SK-N-MC (cell line): Measurements from ENCODE around the gene CEACAM6.

Source experiments
- EZH2 ChIP-seq: fragments of 200-600 bp; sonication (generic); IDR thresholded peaks from one replicate; pipeline ENCODE4 v1.6.1; 2017; ENCODE audit warnings: antibody characterized with exemption
- FOXP2 ChIP-seq: optimal IDR thresholded peaks from 2 replicates; pipeline ENCODE3; 2011; ENCODE audit warnings: mild to moderate bottlenecking, moderate library complexity; ENCODE audit not compliant: insufficient read depth; ENCODE audit errors: extremely low read length, control extremely low read depth
- POLR2AphosphoS5 ChIP-seq: IDR thresholded peaks from 2 replicates; pipeline ENCODE4 v1.6.1; 2012; ENCODE audit warnings: mild to moderate bottlenecking, low read depth, low read length, borderline replicate concordance

DNA sequence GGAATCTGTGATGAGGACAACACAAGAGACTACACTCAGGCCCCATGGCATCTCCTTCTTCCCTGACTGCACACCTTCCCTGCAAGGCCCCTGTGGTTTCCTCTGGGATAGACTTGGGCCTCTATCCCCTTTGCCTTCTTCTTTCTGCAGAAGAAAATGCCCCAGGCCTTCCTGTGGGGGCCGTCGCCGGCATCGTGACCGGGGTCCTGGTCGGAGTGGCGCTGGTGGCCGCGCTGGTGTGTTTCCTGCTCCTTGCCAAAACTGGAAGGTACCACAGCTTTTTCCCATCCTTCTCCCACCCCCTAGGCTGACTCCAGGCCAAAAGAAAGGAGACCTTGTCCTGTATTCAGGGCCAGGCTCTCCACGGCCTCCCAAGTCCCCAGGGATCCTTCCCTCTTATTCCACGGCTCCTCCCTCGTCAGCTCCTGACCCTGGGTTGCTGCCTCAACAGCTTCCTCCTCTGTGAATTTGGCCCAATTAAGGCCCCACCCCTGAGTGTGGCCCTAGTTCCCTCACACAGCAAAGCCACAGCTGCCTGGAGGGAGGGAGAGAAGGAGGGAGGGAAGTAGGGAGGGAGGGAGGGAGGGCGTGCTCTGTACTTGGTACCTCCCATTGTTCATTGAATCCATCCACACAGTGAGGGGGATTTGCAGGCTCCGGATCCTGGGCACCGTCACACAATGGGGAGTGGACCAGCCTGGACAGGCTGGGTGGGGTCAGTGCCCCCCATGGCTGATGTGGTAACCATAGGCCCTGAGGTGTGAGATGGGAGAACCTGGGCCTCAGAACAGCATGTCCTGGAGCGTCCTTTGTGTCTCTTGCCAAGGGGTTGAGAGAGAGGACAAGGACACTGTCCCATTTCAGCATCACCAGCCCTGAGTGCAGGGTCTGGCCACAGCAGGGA is 53.6 kb downstream of the CEACAM6 start:
- TF ChIP-seq POLR2AphosphoS5 (no peak), EZH2 (no peak), FOXP2 (no peak)
